Neural cell (in vitro differentiated cells): ENCODE measurements around the gene TFIP11. TPM values are rescaled to one million over a fixed set of nuclear protein-coding genes. Genes with fewer than 3 reads are reported as not detected.

Source experiments
- H2AFZ ChIP-seq: fragments of 200-600, 300-800 bp; sonication (generic), shearing (Covaris generic); 2 replicates; pipeline ENCODE4 v1.6.0; 2014; ENCODE audit warnings: low read depth, mild to moderate bottlenecking, antibody characterized with exemption, low read length, moderate library complexity
- H3F3A ChIP-seq: fragments of 200-600 bp; shearing (Covaris generic); 2 replicates; pipeline ENCODE4 v1.6.1; 2016; ENCODE audit warnings: mild to moderate bottlenecking, moderate library complexity, mixed read lengths, antibody characterized with exemption, low read length; ENCODE audit not compliant: insufficient read depth, poor library complexity, severe bottlenecking
- H3K27ac ChIP-seq: fragments of 200-600, 300-800 bp; sonication (generic), shearing (Covaris generic); 2 replicates; pipeline ENCODE4 v1.5.1; 2014; ENCODE audit warnings: mild to moderate bottlenecking, low read length, moderate library complexity
- H3K27me3 ChIP-seq: fragments of 300-800, 200-600 bp; sonication (generic), shearing (Covaris generic); 2 replicates; pipeline ENCODE4 v1.6.0; 2014; ENCODE audit warnings: mild to moderate bottlenecking, low read depth, low read length, moderate library complexity; ENCODE audit not compliant: insufficient read depth
- H3K36me3 ChIP-seq: fragments of 300-800, 200-600 bp; sonication (generic), shearing (Covaris generic); 2 replicates; pipeline ENCODE4 v1.5.1; 2014; ENCODE audit warnings: mild to moderate bottlenecking, antibody characterized with exemption, low read length, moderate library complexity; ENCODE audit not compliant: insufficient read depth
- H3K4me2 ChIP-seq: fragments of 300-800, 200-600 bp; sonication (generic), shearing (Covaris generic); 2 replicates; pipeline ENCODE4 v1.6.0; 2014; ENCODE audit warnings: mild to moderate bottlenecking, low read length
- H3K4me3 ChIP-seq: fragments of 300-800, 200-600 bp; sonication (generic), shearing (Covaris generic); 2 replicates; pipeline ENCODE4 v1.5.1; 2014; ENCODE audit warnings: mild to moderate bottlenecking, low read length, moderate library complexity
- H3K79me2 ChIP-seq: fragments of 200-600 bp; shearing (Covaris generic); replicated peaks from 2 replicates; pipeline ENCODE4 v1.6.0; 2014; ENCODE audit warnings: mild to moderate bottlenecking, low read length, moderate library complexity; ENCODE audit not compliant: insufficient read depth
- H3K9ac ChIP-seq: fragments of 300-800, 200-600 bp; sonication (generic), shearing (Covaris generic); 2 replicates; pipeline ENCODE4 v1.6.1; 2016; ENCODE audit warnings: mild to moderate bottlenecking, low read length, mixed read lengths
- H3K9me2 ChIP-seq: fragments of 200-600 bp; shearing (Covaris generic); 2 replicates; pipeline ENCODE4 v1.6.1; 2016; ENCODE audit warnings: mild to moderate bottlenecking, low read length, mixed read lengths; ENCODE audit not compliant: insufficient read depth
- H3K9me3 ChIP-seq: fragments of 200-600, 300-800 bp; sonication (generic), shearing (Covaris generic); 2 replicates; pipeline ENCODE4 v1.6.1; 2016; ENCODE audit warnings: mild to moderate bottlenecking, mixed run types, low read length, moderate library complexity, mixed read lengths
- H4K20me1 ChIP-seq: fragments of 200-600 bp; shearing (Covaris generic); 2 replicates; pipeline ENCODE4 v1.6.1; 2016; ENCODE audit warnings: mild to moderate bottlenecking, mixed run types; ENCODE audit not compliant: insufficient read depth
- EP300 ChIP-seq: fragments of 450-650 bp; conservative IDR thresholded peaks from 2 replicates; pipeline ENCODE4 v1.6.1; 2014; ENCODE audit warnings: antibody characterized with exemption, mild to moderate bottlenecking, moderate library complexity; ENCODE audit not compliant: poor library complexity, severe bottlenecking
- EZH2 ChIP-seq: fragments of 200-600, 300-800 bp; shearing (Covaris generic), sonication (generic); IDR thresholded peaks from 2 replicates; pipeline ENCODE4 v1.6.1; 2014; ENCODE audit warnings: antibody characterized with exemption, low read length, borderline replicate concordance, mild to moderate bottlenecking; ENCODE audit not compliant: insufficient read depth, poor library complexity, severe bottlenecking
- MXI1 ChIP-seq: fragments of 450-650 bp; conservative IDR thresholded peaks from 2 replicates; pipeline ENCODE4 v1.6.1; 2014; ENCODE audit warnings: antibody characterized with exemption, mild to moderate bottlenecking; ENCODE audit not compliant: poor library complexity, severe bottlenecking
- RAD21 ChIP-seq: fragments of 450-650 bp; conservative IDR thresholded peaks from 2 replicates; pipeline ENCODE4 v1.6.1; 2014; ENCODE audit warnings: antibody characterized with exemption, mild to moderate bottlenecking, moderate library complexity
- SMC3 ChIP-seq: fragments of 450-650 bp; conservative IDR thresholded peaks from 2 replicates; pipeline ENCODE4 v1.6.1; 2014; ENCODE audit warnings: antibody characterized with exemption, mild to moderate bottlenecking, moderate library complexity; ENCODE audit not compliant: poor library complexity
- TAF1 ChIP-seq: IDR thresholded peaks from 2 replicates; pipeline ENCODE4 v1.6.1; 2012; ENCODE audit warnings: low read depth
- polyA plus RNA-seq: library from polyadenylated mRNA; depleted of rRNA; stranded (reverse); fragments of >200 nt; gene quantifications from 2 replicates; pipeline ENCODE4 v1.2.3, GENCODE V29; 2014
- TF ChIP-seq, protein P1 (sequence below): fragments of 450-650 bp; IDR thresholded peaks from 2 replicates; pipeline ENCODE4 v1.5.1; 2014; ENCODE audit warnings: antibody characterized with exemption, mild to moderate bottlenecking, moderate library complexity; ENCODE audit not compliant: poor library complexity, severe bottlenecking
- TF ChIP-seq, protein P2 (sequence below): IDR thresholded peaks from 2 replicates; pipeline ENCODE4 v1.6.1; 2012; ENCODE audit warnings: borderline replicate concordance

TFIP11 gene
- polyA plus RNA-seq, 1 donor from 2014 or later = 49.8 TPM

DNA sequence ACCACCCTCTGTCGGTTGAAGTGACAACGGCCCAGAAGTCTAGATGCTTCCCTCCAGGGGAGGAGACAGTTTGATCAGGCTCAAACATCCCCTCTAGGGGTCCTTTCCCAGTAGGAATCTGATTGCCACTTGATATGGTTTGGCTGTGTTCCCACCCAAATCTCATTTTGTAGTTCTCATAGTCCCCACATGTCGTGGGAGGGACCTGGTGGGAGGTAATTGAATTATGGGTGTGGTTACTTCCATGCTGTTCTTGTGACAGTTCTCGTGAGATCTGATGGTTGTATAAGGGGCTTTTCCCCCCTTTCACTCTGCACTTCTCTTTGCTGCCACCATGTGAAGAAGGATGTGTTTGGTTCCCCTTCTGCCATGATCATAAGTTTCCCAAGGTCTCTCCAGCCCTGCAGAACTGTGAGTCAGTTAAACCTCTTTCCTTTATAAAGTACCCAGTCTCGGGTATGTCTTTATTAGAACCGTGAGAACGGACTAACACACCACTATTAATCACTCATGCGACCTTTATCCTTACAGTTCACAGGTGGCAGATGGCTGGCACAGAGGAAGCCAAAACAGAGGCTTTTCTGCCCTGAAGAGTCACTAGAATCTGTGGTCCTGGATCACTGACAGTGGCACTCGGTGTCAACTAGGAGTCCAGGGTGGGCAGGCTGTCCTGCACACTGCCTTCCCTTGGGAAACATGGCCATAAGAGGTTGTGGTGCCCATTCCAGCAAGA lies 61.7 kb downstream of the TFIP11 start:
- Histone ChIP-seq H3K79me2 (no peaks in the 10 kb centered on the region), H3K27me3 (no peaks in the 10 kb centered on the region), H3F3A (no peaks in the 10 kb centered on the region), H3K4me2 (no peak overlapping the region), H2AFZ (no peak overlapping the region), H3K9me3 (no peaks in the 10 kb centered on the region), H3K9ac (no peak overlapping the region), H3K27ac (no peak overlapping the region), H3K4me3 (no peak overlapping the region), H3K9me2 (no peaks in the 10 kb centered on the region), H4K20me1 (no peaks in the 10 kb centered on the region), H3K36me3 (no peaks in the 10 kb centered on the region)
- TF ChIP-seq, protein P1, sequence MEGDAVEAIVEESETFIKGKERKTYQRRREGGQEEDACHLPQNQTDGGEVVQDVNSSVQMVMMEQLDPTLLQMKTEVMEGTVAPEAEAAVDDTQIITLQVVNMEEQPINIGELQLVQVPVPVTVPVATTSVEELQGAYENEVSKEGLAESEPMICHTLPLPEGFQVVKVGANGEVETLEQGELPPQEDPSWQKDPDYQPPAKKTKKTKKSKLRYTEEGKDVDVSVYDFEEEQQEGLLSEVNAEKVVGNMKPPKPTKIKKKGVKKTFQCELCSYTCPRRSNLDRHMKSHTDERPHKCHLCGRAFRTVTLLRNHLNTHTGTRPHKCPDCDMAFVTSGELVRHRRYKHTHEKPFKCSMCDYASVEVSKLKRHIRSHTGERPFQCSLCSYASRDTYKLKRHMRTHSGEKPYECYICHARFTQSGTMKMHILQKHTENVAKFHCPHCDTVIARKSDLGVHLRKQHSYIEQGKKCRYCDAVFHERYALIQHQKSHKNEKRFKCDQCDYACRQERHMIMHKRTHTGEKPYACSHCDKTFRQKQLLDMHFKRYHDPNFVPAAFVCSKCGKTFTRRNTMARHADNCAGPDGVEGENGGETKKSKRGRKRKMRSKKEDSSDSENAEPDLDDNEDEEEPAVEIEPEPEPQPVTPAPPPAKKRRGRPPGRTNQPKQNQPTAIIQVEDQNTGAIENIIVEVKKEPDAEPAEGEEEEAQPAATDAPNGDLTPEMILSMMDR = no peak
- TF ChIP-seq EP300 (no peak), MXI1 (no peak), TAF1 (no peak), EZH2 (no peak), SMC3 (no peak)
- TF ChIP-seq, protein P2, sequence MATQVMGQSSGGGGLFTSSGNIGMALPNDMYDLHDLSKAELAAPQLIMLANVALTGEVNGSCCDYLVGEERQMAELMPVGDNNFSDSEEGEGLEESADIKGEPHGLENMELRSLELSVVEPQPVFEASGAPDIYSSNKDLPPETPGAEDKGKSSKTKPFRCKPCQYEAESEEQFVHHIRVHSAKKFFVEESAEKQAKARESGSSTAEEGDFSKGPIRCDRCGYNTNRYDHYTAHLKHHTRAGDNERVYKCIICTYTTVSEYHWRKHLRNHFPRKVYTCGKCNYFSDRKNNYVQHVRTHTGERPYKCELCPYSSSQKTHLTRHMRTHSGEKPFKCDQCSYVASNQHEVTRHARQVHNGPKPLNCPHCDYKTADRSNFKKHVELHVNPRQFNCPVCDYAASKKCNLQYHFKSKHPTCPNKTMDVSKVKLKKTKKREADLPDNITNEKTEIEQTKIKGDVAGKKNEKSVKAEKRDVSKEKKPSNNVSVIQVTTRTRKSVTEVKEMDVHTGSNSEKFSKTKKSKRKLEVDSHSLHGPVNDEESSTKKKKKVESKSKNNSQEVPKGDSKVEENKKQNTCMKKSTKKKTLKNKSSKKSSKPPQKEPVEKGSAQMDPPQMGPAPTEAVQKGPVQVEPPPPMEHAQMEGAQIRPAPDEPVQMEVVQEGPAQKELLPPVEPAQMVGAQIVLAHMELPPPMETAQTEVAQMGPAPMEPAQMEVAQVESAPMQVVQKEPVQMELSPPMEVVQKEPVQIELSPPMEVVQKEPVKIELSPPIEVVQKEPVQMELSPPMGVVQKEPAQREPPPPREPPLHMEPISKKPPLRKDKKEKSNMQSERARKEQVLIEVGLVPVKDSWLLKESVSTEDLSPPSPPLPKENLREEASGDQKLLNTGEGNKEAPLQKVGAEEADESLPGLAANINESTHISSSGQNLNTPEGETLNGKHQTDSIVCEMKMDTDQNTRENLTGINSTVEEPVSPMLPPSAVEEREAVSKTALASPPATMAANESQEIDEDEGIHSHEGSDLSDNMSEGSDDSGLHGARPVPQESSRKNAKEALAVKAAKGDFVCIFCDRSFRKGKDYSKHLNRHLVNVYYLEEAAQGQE = no peak

DNA sequence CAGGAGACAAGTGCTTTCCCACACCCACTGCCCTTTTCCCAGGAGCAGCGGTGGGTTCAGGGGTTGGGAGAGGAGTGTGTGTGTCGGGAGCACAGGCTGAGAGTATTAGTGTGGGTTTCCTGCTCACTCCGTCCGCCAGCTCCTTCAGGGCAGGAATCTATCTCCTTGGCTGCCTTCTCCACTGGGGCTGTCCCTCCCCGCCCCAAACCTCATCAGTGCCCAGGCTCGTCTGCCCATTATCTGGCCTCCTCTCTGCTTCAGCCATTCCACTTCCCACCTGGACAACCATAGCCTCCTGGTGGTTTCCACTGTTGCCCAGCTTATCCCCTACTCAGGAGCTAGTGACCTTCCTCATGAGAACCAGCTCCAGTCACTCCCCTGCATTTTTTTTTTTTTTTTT lies 63.3 kb downstream of the TFIP11 start:
- TF ChIP-seq, protein P2 = no peak
- no peak for TF ChIP-seq EP300
- TF ChIP-seq MXI1 = no peak
- no peak for TF ChIP-seq RAD21
- TF ChIP-seq, protein P1 = no peak
- TF ChIP-seq TAF1 = no peak
- no peak for TF ChIP-seq EZH2
- no peaks in the 10 kb centered on the region for H3K27me3 ChIP-seq
- H4K20me1 ChIP-seq = no peaks in the 10 kb centered on the region
- no peaks in the 10 kb centered on the region for H3K9me3 ChIP-seq
- no peaks in the 10 kb centered on the region for H3F3A ChIP-seq
- no peak overlapping the region for H3K4me3 ChIP-seq
- H3K79me2 ChIP-seq = no peaks in the 10 kb centered on the region
- no peak overlapping the region for H2AFZ ChIP-seq
- no peak overlapping the region for H3K4me2 ChIP-seq
- H3K27ac ChIP-seq = no peak overlapping the region
- no peaks in the 10 kb centered on the region for H3K36me3 ChIP-seq
- no peaks in the 10 kb centered on the region for H3K9me2 ChIP-seq
- no peak overlapping the region for H3K9ac ChIP-seq
